PC-9 (cell line): ENCODE measurements around the gene FCMR. TPM values are rescaled to one million over a fixed set of nuclear protein-coding genes. Genes with fewer than 3 reads are reported as not detected.

Experiments used
- BruUV-seq: library from RNA; stranded (reverse); fragments of 400-500 nt; replicated peaks from 2 replicates; lab custom pipeline; 2021; lab: Mats Ljungman, UMichigan
- CTCF ChIA-PET: fragments of 300-600 bp; sonication (Branson Sonifier 250); formaldehyde crosslinking; loops from one replicate; lab custom pipeline; 2022; ENCODE audit warnings: antibody characterized with exemption; lab: Charles Lee
- POLR2A ChIA-PET: fragments of 300-600 bp; sonication (Branson Sonifier 250); formaldehyde crosslinking; loops from one replicate; lab custom pipeline; 2022; ENCODE audit warnings: antibody characterized with exemption; ENCODE audit not compliant: unreplicated experiment; lab: Charles Lee
- DNase-seq, 2 experiments: peaks; one replicate each; pipeline versions ENCODE4 v3.0.0 to v3.0.0-alpha.2; 2015 to 2022; ENCODE audit warnings: mixed read lengths in 1 of 2
- H2AFZ ChIP-seq: fragments of 200-600 bp; sonication (generic); 2 replicates; pipeline ENCODE4 v1.8.1; 2017; ENCODE audit warnings: antibody characterized with exemption
- H3F3A ChIP-seq: fragments of 200-600 bp; sonication (generic); 2 replicates; pipeline ENCODE4 v1.8.1; 2017; ENCODE audit warnings: antibody characterized with exemption, mild to moderate bottlenecking, low read depth; ENCODE audit not compliant: insufficient read depth
- H3K27ac ChIP-seq: fragments of 200-600 bp; sonication (generic); 2 replicates; pipeline ENCODE4 v1.6.1; 2016; ENCODE audit warnings: mixed run types
- H3K27me3 ChIP-seq: fragments of 200-600 bp; sonication (generic); 2 replicates; pipeline ENCODE4 v1.6.1; 2016; ENCODE audit warnings: low read depth, mixed run types; ENCODE audit not compliant: insufficient read depth
- H3K36me3 ChIP-seq: fragments of 200-600 bp; sonication (generic); 2 replicates; pipeline ENCODE4 v1.6.1; 2016; ENCODE audit warnings: low read depth, mixed run types
- H3K4me1 ChIP-seq: fragments of 200-600 bp; sonication (generic); replicated peaks from 2 replicates; pipeline ENCODE4 v1.6.1; 2016; ENCODE audit warnings: mixed run types; ENCODE audit not compliant: insufficient read depth
- H3K4me2 ChIP-seq: fragments of 200-600 bp; sonication (generic); 2 replicates; pipeline ENCODE4 v1.6.1; 2017; ENCODE audit warnings: mixed run types
- H3K4me3 ChIP-seq: fragments of 200-600 bp; sonication (generic); 2 replicates; pipeline ENCODE4 v1.6.1; 2016; ENCODE audit warnings: mixed run types
- H3K79me2 ChIP-seq: fragments of 200-600 bp; sonication (generic); 2 replicates; pipeline ENCODE4 v1.6.1; 2017; ENCODE audit warnings: low read depth, mixed run types
- H3K9me2 ChIP-seq: fragments of 200-600 bp; sonication (generic); 2 replicates; pipeline ENCODE4 v1.8.1; 2017; ENCODE audit warnings: mild to moderate bottlenecking; ENCODE audit not compliant: insufficient read depth
- H3K9me3 ChIP-seq: fragments of 200-600 bp; sonication (generic); 2 replicates; pipeline ENCODE4 v1.8.1; 2016; ENCODE audit warnings: low read depth; ENCODE audit not compliant: insufficient read depth
- H4K20me1 ChIP-seq: fragments of 200-600 bp; sonication (generic); 2 replicates; pipeline ENCODE4 v1.8.1; 2017; ENCODE audit not compliant: insufficient read depth
- EZH2 ChIP-seq: fragments of 200-600 bp; sonication (generic); IDR thresholded peaks from 2 replicates; pipeline ENCODE4 v1.8.0; 2017; ENCODE audit warnings: antibody characterized with exemption, low read depth
- intact Hi-C: fragments of 100-400 bp; cut with micrococcal nuclease; formaldehyde crosslinking; loops from one replicate; pipeline ENCODE4 v1.10.0; 2022; ENCODE audit not compliant: unreplicated experiment
- total RNA-seq: library from RNA; stranded (reverse); gene quantifications from 2 replicates; pipeline ENCODE4 v1.2.3, GENCODE V29; 2021
- TF ChIP-seq, protein P1 (sequence below): fragments of 200-600 bp; sonication (generic); conservative IDR thresholded peaks from 2 replicates; pipeline ENCODE4 v1.6.1; 2017; ENCODE audit warnings: mixed run types, antibody characterized with exemption, mild to moderate bottlenecking, moderate library complexity

FCMR gene
- total RNA-seq, 1 experiment from 2014 or later = 1.2 TPM

DNA sequence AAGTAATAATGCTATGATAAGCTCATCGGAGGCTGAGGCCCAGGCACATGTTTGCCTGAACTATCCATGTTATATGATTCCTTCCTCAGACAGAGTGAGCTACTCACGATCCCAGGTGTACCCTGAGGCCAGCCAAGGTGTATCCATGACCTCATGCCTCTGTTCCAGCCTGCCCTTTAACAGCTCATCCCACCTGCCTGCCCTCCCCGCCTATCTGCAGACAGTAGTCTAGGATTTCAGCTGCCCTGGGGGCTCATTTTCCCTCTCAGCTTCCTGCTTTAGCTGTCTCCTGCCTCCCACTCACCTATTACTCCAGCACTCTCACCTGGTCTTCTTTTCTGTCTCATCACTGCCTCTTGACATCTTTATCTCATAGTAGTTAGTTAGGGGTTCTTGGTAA is 26.4 kb downstream of the FCMR start:
- Histone ChIP-seq H3K79me2 (no peaks in the 10 kb centered on the region), H3K4me3 (no peak overlapping the region), H4K20me1 (no peaks in the 10 kb centered on the region), H3K27me3 (no peaks in the 10 kb centered on the region), H3K4me1 (peaks cover 37% of the 10 kb centered on the region), H2AFZ (peak overlapping the region; percentile 65; the same call in 1 of the 2 replicates), H3K4me2 (peak overlapping the region; percentile 56), H3K9me2 (no peaks in the 10 kb centered on the region), H3K36me3 (no peaks in the 10 kb centered on the region), H3K9me3 (no peaks in the 10 kb centered on the region), H3F3A (peaks cover 15% of the 10 kb centered on the region; the same call in 1 of the 2 replicates), H3K27ac (peak overlapping the region; percentile 24; the same call in 1 of the 2 replicates)
- ChIA-PET POLR2A (interaction anchor here (0.5 to 0.7 kb wide), 6 partner anchors 32 to 426 kb away, joined by 3 to 8 read pairs (median 4); partner anchors contain the start of gene CD55), CTCF (interaction anchor here (0.5 to 0.7 kb wide), 2 partner anchors 14 kb away, joined by 3 to 11 read pairs; no protein-coding TSS in a partner anchor)
- BruUV-seq = no TSS peak
- peak; percentile 65 to 71 for DNase-seq
- TF ChIP-seq, protein P1, sequence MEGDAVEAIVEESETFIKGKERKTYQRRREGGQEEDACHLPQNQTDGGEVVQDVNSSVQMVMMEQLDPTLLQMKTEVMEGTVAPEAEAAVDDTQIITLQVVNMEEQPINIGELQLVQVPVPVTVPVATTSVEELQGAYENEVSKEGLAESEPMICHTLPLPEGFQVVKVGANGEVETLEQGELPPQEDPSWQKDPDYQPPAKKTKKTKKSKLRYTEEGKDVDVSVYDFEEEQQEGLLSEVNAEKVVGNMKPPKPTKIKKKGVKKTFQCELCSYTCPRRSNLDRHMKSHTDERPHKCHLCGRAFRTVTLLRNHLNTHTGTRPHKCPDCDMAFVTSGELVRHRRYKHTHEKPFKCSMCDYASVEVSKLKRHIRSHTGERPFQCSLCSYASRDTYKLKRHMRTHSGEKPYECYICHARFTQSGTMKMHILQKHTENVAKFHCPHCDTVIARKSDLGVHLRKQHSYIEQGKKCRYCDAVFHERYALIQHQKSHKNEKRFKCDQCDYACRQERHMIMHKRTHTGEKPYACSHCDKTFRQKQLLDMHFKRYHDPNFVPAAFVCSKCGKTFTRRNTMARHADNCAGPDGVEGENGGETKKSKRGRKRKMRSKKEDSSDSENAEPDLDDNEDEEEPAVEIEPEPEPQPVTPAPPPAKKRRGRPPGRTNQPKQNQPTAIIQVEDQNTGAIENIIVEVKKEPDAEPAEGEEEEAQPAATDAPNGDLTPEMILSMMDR = no peak
- no peak for TF ChIP-seq EZH2
- intact Hi-C loops = loop anchor here (1.0 kb wide), 1 partner anchor 10 kb away; no protein-coding TSS in a partner anchor

DNA sequence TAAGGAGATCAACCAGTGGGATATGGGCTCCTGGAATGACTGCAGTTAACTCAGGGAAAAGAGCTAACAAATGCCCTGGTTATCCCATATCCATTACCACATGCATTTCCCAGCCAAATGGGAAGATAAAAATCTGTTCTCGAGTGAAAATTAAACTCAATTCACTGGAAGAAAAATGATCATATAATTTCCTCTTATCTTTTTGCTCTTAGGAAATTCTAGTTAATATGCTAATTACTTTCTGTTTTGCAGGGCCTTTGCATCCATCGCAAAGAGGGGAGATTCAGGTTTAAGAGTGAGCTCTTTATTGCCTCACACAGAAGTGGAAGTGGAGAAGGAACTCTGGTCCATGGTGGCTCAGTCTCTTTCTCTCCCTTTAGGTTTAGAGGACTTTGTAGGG is 28.4 kb downstream of the FCMR start:
- no peak for DNase-seq
- Histone ChIP-seq H3K36me3 (no peaks in the 10 kb centered on the region), H3K79me2 (no peaks in the 10 kb centered on the region), H3K27ac (no peak overlapping the region), H3K4me2 (no peak overlapping the region), H3F3A (peaks cover 15% of the 10 kb centered on the region; the same call in 1 of the 2 replicates), H2AFZ (no peak overlapping the region), H3K4me1 (peaks cover 29% of the 10 kb centered on the region), H3K4me3 (no peak overlapping the region), H3K9me3 (no peaks in the 10 kb centered on the region), H4K20me1 (no peaks in the 10 kb centered on the region), H3K27me3 (no peaks in the 10 kb centered on the region), H3K9me2 (no peaks in the 10 kb centered on the region)
- ChIA-PET POLR2A (no interaction called here), CTCF (no interaction called here)
- intact Hi-C loops = no loop called here
- no peak for TF ChIP-seq EZH2
- TF ChIP-seq, protein P1 = no peak
- no TSS peak for BruUV-seq

DNA sequence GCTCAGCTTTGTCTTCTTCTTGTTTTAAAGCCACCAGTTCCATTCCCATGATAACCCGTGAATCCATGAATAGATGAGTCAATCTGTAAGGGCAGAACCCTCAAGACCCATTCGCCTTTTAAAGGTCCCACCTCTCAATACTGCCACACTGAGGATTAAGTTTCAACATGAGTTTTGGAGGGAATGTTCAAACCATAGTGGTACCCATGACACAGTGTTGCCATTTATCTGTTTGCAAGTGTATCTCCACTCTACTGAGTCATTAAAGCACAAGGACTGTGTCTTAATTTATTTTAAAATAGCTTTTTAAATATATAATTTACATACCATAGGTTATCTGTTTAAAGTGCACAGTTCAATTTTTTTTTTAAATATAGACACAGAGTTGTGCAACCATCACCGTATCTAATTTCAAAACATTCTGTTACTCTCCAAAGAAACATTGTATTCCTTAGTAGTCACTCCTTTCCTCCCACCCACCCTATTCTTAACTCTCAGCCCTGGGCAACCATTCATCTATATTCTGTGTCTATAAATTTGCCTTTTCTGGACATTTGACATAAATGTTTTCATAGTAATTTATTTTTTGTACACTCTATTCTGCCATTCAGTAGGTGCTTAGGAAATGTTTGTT is 29.3 kb downstream of the FCMR start:
- no peak overlapping the region for H3K27ac ChIP-seq
- BruUV-seq = no TSS peak
- CTCF ChIA-PET = no interaction called here

More for the DNA sequence above, 29.3 kb downstream of the FCMR start:
- Histone ChIP-seq H3K4me2 (no peak overlapping the region), H3K79me2 (no peaks in the 10 kb centered on the region), H3K36me3 (no peaks in the 10 kb centered on the region), H3K9me2 (no peaks in the 10 kb centered on the region), H3K27me3 (no peaks in the 10 kb centered on the region), H4K20me1 (no peaks in the 10 kb centered on the region), H3K4me1 (peaks cover 25% of the 10 kb centered on the region), H3F3A (peaks cover 15% of the 10 kb centered on the region; the same call in 1 of the 2 replicates), H2AFZ (no peak overlapping the region), H3K4me3 (no peak overlapping the region), H3K9me3 (no peaks in the 10 kb centered on the region)
- TF ChIP-seq, protein P1 = no peak
- intact Hi-C loops = no loop called here
- no peak for DNase-seq
- POLR2A ChIA-PET = no interaction called here
